GM12865 (cell line): Measurements from ENCODE around the gene TRIM27.
A peak's percentile ranks its signal among the peaks of the same experiment; 100 is the strongest.
"Not testable (repeated sequence)": the region's sequence is repeated elsewhere in the genome, so short reads cannot be mapped to it uniquely, and the experiment has no call there.

Experiments used
- DNase-seq: peaks from one replicate; pipeline ENCODE4 v3.0.0; 2010; ENCODE audit warnings: low read depth
- H3K4me3 ChIP-seq: 2 replicates; pipeline ENCODE4 v1.5.1; 2011; ENCODE audit warnings: mild to moderate bottlenecking, low read depth, low read length, control low read depth
- TF ChIP-seq, protein P1 (sequence below): IDR thresholded peaks from 2 replicates; pipeline ENCODE4 v1.5.1; 2011; ENCODE audit warnings: low read length, control low read depth, low read depth, inconsistent platforms; ENCODE audit not compliant: insufficient read depth; ENCODE audit errors: missing control alignments

The TRIM27 gene

DNA sequence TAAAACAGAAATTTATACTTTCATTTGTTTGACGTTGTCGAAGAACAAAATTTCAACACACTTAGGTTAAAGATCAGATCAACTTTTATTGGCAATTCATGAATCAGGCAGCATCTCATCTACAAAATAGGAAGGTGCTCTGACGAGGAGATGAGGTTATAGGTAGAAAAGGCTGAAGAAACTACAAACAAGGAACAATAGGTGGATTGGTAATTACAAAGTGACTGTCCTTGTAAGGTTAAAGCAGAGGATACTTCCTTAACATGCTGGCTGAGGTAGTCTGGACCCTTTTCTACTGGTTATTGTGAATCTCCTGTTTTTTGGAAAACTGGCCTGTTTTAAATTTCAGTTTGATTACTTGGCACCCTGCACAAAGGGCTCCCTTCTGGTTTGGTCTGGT, 32.5 kb upstream of the TRIM27 start:
- no peak overlapping the region for H3K4me3 ChIP-seq
- DNase-seq: no peak
- TF ChIP-seq, protein P1, sequence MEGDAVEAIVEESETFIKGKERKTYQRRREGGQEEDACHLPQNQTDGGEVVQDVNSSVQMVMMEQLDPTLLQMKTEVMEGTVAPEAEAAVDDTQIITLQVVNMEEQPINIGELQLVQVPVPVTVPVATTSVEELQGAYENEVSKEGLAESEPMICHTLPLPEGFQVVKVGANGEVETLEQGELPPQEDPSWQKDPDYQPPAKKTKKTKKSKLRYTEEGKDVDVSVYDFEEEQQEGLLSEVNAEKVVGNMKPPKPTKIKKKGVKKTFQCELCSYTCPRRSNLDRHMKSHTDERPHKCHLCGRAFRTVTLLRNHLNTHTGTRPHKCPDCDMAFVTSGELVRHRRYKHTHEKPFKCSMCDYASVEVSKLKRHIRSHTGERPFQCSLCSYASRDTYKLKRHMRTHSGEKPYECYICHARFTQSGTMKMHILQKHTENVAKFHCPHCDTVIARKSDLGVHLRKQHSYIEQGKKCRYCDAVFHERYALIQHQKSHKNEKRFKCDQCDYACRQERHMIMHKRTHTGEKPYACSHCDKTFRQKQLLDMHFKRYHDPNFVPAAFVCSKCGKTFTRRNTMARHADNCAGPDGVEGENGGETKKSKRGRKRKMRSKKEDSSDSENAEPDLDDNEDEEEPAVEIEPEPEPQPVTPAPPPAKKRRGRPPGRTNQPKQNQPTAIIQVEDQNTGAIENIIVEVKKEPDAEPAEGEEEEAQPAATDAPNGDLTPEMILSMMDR: no peak

DNA sequence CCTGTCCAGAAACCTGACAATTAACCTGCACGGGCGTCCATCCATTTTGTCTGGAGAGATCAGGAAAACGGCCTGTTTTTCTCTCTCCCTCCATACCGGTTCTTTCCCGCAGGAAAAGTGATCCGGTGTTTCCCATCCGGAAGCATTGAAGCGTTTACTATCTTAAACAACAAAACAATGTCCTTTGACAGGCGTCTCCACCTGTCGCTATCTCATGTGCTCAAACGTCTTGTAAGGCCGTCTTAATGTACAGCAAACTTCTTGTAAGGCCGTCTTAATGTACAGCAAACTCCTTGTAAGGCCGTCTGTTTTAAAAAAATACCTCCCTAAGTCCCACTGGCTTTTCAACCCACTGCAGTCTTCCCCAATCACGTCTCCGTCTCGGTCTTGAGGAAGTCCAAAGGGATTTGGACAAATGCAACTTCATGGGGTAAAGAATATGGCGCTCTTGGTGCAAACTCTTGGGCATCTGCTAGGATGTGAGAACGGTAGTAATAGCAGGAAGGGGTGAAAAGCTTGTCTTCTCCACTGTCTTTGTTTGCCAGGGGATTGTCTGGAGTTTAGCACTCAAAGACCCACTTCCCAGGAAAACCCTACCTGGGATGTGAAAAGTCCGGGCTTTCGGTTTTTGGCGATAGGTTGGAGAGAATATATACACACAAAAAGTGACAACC, 29.9 kb upstream of the TRIM27 start:
- TF ChIP-seq, protein P1: no peak
- DNase-seq: peak; percentile 29
- peak overlapping the region; percentile 65 for H3K4me3 ChIP-seq

DNA sequence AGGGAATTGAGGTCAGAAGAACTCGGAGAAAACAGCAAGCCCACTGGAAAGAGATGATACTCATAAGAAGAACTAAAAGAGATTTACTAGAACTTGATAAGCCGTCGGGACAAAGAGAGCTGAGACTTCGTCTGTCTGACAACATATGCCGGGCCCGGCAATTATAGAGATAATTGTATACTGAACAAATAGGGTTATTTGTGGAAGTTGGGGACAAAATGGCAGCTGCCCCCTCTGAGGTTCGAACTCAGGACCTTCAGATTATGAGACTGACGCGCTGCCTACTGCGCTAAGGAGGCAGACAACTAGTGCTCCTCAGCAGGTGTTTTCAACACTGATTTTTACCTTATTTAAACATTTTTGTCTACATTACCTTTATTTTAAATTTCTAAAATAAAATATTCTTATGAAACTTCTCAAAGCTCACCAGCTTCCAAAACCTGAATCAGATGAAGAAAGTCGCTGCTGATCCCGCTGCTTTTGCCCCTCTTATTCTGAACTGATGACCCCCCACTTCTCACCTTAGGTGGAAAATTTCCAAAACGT, 29.3 kb upstream of the TRIM27 start:
- H3K4me3 ChIP-seq: peak overlapping the region; percentile 65
- TF ChIP-seq, protein P1: no peak
- DNase-seq: peak; percentile 82

DNA sequence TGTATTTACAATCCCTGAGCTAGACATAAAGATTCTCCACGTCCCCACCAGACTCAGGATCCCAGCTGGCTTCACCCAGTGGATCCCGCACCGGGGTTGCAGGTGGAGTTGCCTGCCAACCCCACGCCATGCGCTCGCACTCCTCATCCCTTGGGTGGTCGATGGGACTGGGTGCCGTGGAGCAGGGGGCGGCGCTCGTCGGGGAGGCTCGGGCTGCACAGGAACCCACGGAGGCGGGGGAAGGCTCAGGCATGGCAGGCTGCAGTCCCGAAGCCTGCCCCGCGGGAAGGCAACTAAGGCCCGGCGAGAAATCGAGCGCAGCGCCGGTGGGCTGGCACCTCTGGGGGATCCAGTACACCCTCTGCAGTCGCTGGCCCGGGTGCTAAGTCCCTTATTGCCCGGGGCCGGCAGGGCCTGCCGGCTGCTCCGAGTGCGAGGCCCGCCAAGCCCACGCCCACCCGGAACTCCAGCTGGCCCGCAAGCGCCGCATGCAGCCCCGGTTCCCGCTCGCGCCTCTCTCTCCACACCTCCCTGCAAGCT, 25.9 kb upstream of the TRIM27 start:
- DNase-seq, H3K4me3 ChIP-seq: not testable (repeated sequence)

- TF ChIP-seq, protein P1: no peak
- no peak for DNase-seq
- no peak overlapping the region for H3K4me3 ChIP-seq
Observed at GRCh38 chr6:28948782-28949486, 25.1 kb upstream of the TRIM27 start.

- TF ChIP-seq, protein P1: no peak
- DNase-seq: no peak
- no peak overlapping the region for H3K4me3 ChIP-seq
Observed at GRCh38 chr6:28947831-28948270, 24.1 kb upstream of the TRIM27 start.

DNA sequence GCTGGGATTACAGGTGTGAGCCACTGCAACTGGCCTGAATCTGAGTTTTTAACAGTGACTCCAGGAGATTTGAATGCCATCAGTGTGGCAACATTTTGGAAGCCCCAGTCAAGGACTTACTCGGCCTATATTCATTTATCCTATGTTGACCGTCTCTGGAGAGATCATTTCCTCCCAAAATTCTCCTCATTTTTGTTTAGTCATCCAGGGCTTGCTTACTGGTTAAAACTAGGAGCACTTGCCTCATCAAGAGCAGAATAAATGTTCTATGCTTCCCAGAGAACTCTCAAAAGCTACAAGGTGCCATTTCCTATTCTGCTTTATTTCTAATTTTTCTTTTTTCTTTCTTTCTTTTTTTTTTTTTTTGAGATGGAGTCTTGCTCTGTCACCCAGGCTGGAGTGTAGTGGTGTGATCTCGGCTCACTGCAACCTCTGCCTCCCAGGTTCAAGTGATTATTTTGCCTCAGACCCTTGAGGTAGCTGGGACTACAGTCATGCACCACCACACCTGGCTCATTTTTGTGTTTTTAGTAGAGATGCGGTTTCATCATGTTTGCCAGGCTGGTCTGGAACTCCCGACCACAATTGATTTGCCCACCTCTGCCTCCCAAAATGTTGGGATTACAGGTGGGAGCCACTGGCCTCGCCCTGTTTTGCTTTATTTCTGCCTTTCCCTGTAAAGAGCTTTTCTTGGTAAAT, 23.4 kb upstream of the TRIM27 start:
- DNase-seq: no peak
- TF ChIP-seq, protein P1: no peak
- no peak overlapping the region for H3K4me3 ChIP-seq
